Osteoblast (primary cell): ENCODE data around the gene SLC16A11. TPM values are rescaled to one million over a fixed set of nuclear protein-coding genes. Genes with fewer than 3 reads are reported as not detected.

Experiments
- DNase-seq: peaks from one replicate; pipeline ENCODE4 v3.0.0; 2011; ENCODE audit warnings: low spot score, mixed read lengths; ENCODE audit not compliant: insufficient read length; ENCODE audit errors: missing footprints
- H2AFZ ChIP-seq: 2 replicates; pipeline ENCODE4 v1.6.0; 2011; ENCODE audit warnings: mild to moderate bottlenecking, low read length
- H3K27ac ChIP-seq: 2 replicates; pipeline ENCODE4 v1.5.1; 2011; ENCODE audit warnings: mild to moderate bottlenecking, low read depth, low read length, moderate library complexity
- H3K27me3 ChIP-seq: 2 replicates; pipeline ENCODE4 v1.6.0; 2012; ENCODE audit warnings: mild to moderate bottlenecking, control low read depth, inconsistent platforms, low read length, moderate library complexity; ENCODE audit not compliant: insufficient read depth
- H3K36me3 ChIP-seq: 2 replicates; pipeline ENCODE4 v1.5.1; 2011; ENCODE audit warnings: mild to moderate bottlenecking, low read length, control low read depth, moderate library complexity; ENCODE audit not compliant: insufficient read depth
- H3K4me1 ChIP-seq: 2 replicates; pipeline ENCODE4 v1.5.1; 2011; ENCODE audit warnings: mild to moderate bottlenecking, low read length, control low read depth, moderate library complexity; ENCODE audit not compliant: insufficient read depth
- H3K4me2 ChIP-seq: 2 replicates; pipeline ENCODE4 v1.6.0; 2011; ENCODE audit warnings: mild to moderate bottlenecking, low read length; ENCODE audit not compliant: insufficient read depth
- H3K4me3 ChIP-seq: fragments of 200-600 bp; sonication (generic); 3 replicates; pipeline ENCODE4 v1.5.1; 2012; ENCODE audit warnings: mild to moderate bottlenecking, low read length, inconsistent platforms; ENCODE audit not compliant: insufficient read depth
- H3K79me2 ChIP-seq: 2 replicates; pipeline ENCODE4 v1.6.0; 2012; ENCODE audit warnings: mild to moderate bottlenecking, low read length, control low read depth, inconsistent platforms; ENCODE audit not compliant: insufficient read depth
- H3K9me3 ChIP-seq: 2 replicates; pipeline ENCODE4 v1.5.1; 2011; ENCODE audit warnings: low read depth, low read length, control low read depth
- H4K20me1 ChIP-seq: 2 replicates; pipeline ENCODE4 v1.6.0; 2012; ENCODE audit warnings: mild to moderate bottlenecking, low read length, control low read depth; ENCODE audit not compliant: insufficient read depth
- total RNA-seq: library from RNA; depleted of rRNA; stranded (reverse); fragments of >200 nt; gene quantifications from 2 replicates; pipeline ENCODE4 v1.2.3, GENCODE V29; 2012
- TF ChIP-seq, protein P1 (sequence below): IDR thresholded peaks from 2 replicates; pipeline ENCODE4 v1.5.1; 2011; ENCODE audit warnings: mild to moderate bottlenecking, low read depth, low read length, moderate library complexity; ENCODE audit errors: extremely low read depth

SLC16A11 gene
- total RNA-seq, 1 donor = 0.36 TPM

- H3K4me2 ChIP-seq = peak overlapping the region; percentile 86
- peaks cover 5% of the 10 kb centered on the region for H4K20me1 ChIP-seq
- peak; percentile 93 for DNase-seq
- H3K36me3 ChIP-seq = peaks cover 11% of the 10 kb centered on the region
- no peaks in the 10 kb centered on the region for H3K27me3 ChIP-seq
- peaks cover 62% of the 10 kb centered on the region for H3K4me1 ChIP-seq
- H3K27ac ChIP-seq = peak overlapping the region; percentile 97
- peaks cover 52% of the 10 kb centered on the region for H3K79me2 ChIP-seq
- no peaks in the 10 kb centered on the region for H3K9me3 ChIP-seq
- H2AFZ ChIP-seq = peak overlapping the region; percentile 92
- TF ChIP-seq, protein P1, sequence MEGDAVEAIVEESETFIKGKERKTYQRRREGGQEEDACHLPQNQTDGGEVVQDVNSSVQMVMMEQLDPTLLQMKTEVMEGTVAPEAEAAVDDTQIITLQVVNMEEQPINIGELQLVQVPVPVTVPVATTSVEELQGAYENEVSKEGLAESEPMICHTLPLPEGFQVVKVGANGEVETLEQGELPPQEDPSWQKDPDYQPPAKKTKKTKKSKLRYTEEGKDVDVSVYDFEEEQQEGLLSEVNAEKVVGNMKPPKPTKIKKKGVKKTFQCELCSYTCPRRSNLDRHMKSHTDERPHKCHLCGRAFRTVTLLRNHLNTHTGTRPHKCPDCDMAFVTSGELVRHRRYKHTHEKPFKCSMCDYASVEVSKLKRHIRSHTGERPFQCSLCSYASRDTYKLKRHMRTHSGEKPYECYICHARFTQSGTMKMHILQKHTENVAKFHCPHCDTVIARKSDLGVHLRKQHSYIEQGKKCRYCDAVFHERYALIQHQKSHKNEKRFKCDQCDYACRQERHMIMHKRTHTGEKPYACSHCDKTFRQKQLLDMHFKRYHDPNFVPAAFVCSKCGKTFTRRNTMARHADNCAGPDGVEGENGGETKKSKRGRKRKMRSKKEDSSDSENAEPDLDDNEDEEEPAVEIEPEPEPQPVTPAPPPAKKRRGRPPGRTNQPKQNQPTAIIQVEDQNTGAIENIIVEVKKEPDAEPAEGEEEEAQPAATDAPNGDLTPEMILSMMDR = no peak
- peak overlapping the region; percentile 81 for H3K4me3 ChIP-seq
Measured at GRCh38 chr17:7014995-7015958, 28.6 kb downstream of the SLC16A11 start.

DNA sequence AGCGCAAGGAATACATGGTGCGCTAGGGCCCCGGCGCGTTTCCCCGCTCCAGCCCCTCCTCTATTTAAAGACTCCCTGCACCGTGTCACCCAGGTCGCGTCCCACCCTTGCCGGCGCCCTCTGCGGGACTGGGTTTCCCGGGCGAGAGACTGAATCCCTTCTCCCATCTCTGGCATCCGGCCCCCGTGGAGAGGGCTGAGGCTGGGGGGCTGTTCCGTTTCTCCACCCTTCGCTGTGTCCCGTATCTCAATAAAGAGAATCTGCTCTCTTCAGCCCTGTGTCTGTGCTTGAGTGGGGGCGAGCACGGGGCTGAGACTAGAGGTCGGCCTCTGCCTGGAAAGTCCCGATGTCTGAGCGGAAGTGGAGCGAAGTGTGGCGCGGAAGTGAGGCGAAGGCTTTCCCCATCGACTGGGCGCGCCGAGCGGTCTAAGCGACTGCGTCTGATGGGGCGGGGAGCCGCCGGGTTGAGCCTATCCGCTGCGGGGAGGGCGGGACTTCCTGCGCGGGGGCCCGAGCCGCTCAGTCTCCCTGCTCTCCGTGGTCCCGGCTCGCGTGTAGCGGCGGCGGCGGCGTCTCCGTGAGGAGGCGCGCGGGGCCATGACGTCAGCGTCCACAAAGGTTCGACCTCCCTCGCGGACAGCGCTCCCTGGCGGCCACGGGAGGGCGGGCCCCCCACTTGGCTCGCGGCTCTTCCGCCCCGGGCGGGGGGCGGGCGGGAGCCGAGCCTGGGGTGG lies 29.5 kb downstream of the SLC16A11 start:
- Histone ChIP-seq H3K27ac (peak overlapping the region; percentile 97), H2AFZ (peak overlapping the region; percentile 83), H4K20me1 (peaks cover 10% of the 10 kb centered on the region), H3K79me2 (peaks cover 60% of the 10 kb centered on the region), H3K4me3 (peak overlapping the region; percentile 81), H3K27me3 (no peaks in the 10 kb centered on the region), H3K9me3 (no peaks in the 10 kb centered on the region), H3K4me1 (peaks cover 59% of the 10 kb centered on the region), H3K36me3 (peaks cover 11% of the 10 kb centered on the region), H3K4me2 (peak overlapping the region; percentile 95)
- TF ChIP-seq, protein P1 = peak; percentile 43
- peak; percentile 99 for DNase-seq

GRCh38 chr17:7011942-7012254 lies 32.0 kb downstream of the SLC16A11 start:
- peaks cover 15% of the 10 kb centered on the region for H4K20me1 ChIP-seq
- peak overlapping the region; percentile 92 for H3K27ac ChIP-seq
- peak overlapping the region; percentile 89 for H2AFZ ChIP-seq
- H3K27me3 ChIP-seq = no peaks in the 10 kb centered on the region
- H3K4me3 ChIP-seq = peak overlapping the region; percentile 81
- peaks cover 40% of the 10 kb centered on the region for H3K4me1 ChIP-seq
- H3K4me2 ChIP-seq = peak overlapping the region; percentile 95
- DNase-seq = no peak
- TF ChIP-seq, protein P1 = no peak
- peaks cover 5% of the 10 kb centered on the region for H3K36me3 ChIP-seq
- no peaks in the 10 kb centered on the region for H3K9me3 ChIP-seq
- H3K79me2 ChIP-seq = peaks cover 71% of the 10 kb centered on the region

- Histone ChIP-seq H3K9me3 (no peaks in the 10 kb centered on the region), H3K27me3 (no peaks in the 10 kb centered on the region), H3K36me3 (no peaks in the 10 kb centered on the region), H3K79me2 (peaks cover 71% of the 10 kb centered on the region), H4K20me1 (peaks cover 17% of the 10 kb centered on the region), H2AFZ (no peak overlapping the region), H3K4me3 (peak overlapping the region; percentile 81), H3K4me2 (peak overlapping the region; percentile 95), H3K27ac (peak overlapping the region; percentile 92), H3K4me1 (peaks cover 40% of the 10 kb centered on the region)
- TF ChIP-seq, protein P1 = no peak
- DNase-seq = no peak
Measured at GRCh38 chr17:7011415-7011814, 32.5 kb downstream of the SLC16A11 start.
